T-cell (primary cell): ENCODE measurements around the gene MPZL1. TPM values are rescaled to one million over a fixed set of nuclear protein-coding genes. Genes with fewer than 3 reads are reported as not detected.

Source experiments
- ATAC-seq, 4 experiments: fragments of 200-7000 bp in 3 of 4; fragments of 150-1000 bp in 1 of 4; cut with Tn5 transposase; replicated peaks in 1 of 4; 1 replicate in 3 of 4; 2 replicates in 1 of 4; pipeline ENCODE4 v1.10.0; 2021; ENCODE audit warnings: moderate library complexity in 3 of 4, mild to moderate bottlenecking in 2 of 4, moderate number of reproducible peaks in 1 of 4
- CTCF ChIA-PET, 2 donors: fragments of 300-600 bp; sonication (Branson Sonifier 250); formaldehyde crosslinking; loops; one replicate each; lab custom pipeline; 2022; ENCODE audit warnings: antibody characterized with exemption in 2 of 2; lab: Charles Lee
- POLR2A ChIA-PET, 2 donors: fragments of 300-600 bp; sonication (Branson Sonifier 250); formaldehyde crosslinking; loops; one replicate each; lab custom pipeline; 2022; ENCODE audit warnings: antibody characterized with exemption in 2 of 2; lab: Charles Lee
- DNase-seq, 35 experiments: peaks; one replicate each; pipeline versions ENCODE4 v3.0.0 to v3.0.0-alpha.2; 2013 to 2023
- H3K27ac ChIP-seq: one replicate; pipeline ENCODE4 v1.5.1; 2013; ENCODE audit warnings: low read length
- H3K27me3 ChIP-seq, 2 experiments: replicated peaks in 1 of 2; 1 replicate in 1 of 2; 2 replicates in 1 of 2; pipeline versions ENCODE4 v1.6.1 to v1.7.0; 2013; ENCODE audit warnings: low read length in 1 of 2, mixed read lengths in 1 of 2; ENCODE audit not compliant: control insufficient read depth in 2 of 2, insufficient read depth in 2 of 2; ENCODE audit errors: extremely low read depth in 1 of 2
- H3K36me3 ChIP-seq, 2 donors: 1 replicate in 1 of 2; 2 replicates in 1 of 2; pipeline versions ENCODE4 v1.6.1 to v1.7.0; 2013; ENCODE audit warnings: low read length in 1 of 2; ENCODE audit not compliant: control insufficient read depth in 2 of 2, insufficient read depth in 1 of 2; ENCODE audit errors: extremely low read depth in 1 of 2
- H3K4me1 ChIP-seq, 2 experiments: 1 replicate in 1 of 2; 2 replicates in 1 of 2; pipeline versions ENCODE4 v1.6.1 to v1.7.0; 2013; ENCODE audit warnings: low read length in 2 of 2, mixed read lengths in 1 of 2; ENCODE audit not compliant: insufficient read depth in 2 of 2, control insufficient read depth in 1 of 2; ENCODE audit errors: extremely low read depth in 1 of 2
- H3K4me3 ChIP-seq, 2 donors: 1 replicate in 1 of 2; 2 replicates in 1 of 2; pipeline versions ENCODE4 v1.5.1 to v1.7.0; 2013; ENCODE audit warnings: mild to moderate bottlenecking in 2 of 2, low read length in 1 of 2, moderate library complexity in 1 of 2; ENCODE audit not compliant: control insufficient read depth in 1 of 2; ENCODE audit errors: extremely low read depth in 1 of 2
- H3K9me3 ChIP-seq: 2 replicates; pipeline ENCODE4 v1.7.0; 2013
- H3K27ac Mint-ChIP-seq, 2 donors: one replicate each; pipeline ENCODE4 v1.8.0; 2020 to 2021; ENCODE audit warnings: mild to moderate bottlenecking in 2 of 2, mixed read lengths in 2 of 2
- H3K27me3 Mint-ChIP-seq, 2 donors: one replicate each; pipeline ENCODE4 v1.8.0; 2021 to 2022; ENCODE audit warnings: mixed read lengths in 2 of 2
- H3K36me3 Mint-ChIP-seq: one replicate; pipeline ENCODE4 v1.8.0; 2021; ENCODE audit warnings: mixed read lengths
- H3K4me1 Mint-ChIP-seq, 3 donors: one replicate each; pipeline ENCODE4 v1.8.0; 2020 to 2022; ENCODE audit warnings: mixed read lengths in 3 of 3, mild to moderate bottlenecking in 1 of 3
- H3K4me3 Mint-ChIP-seq, 3 donors: one replicate each; pipeline ENCODE4 v1.8.0; 2020 to 2022; ENCODE audit warnings: mild to moderate bottlenecking in 3 of 3, mixed read lengths in 3 of 3, moderate library complexity in 3 of 3
- H3K9me3 Mint-ChIP-seq, 3 donors: one replicate each; pipeline ENCODE4 v1.8.0; 2020 to 2022; ENCODE audit warnings: mixed read lengths in 3 of 3
- WGBS: methylation state at CpG from one replicate; pipeline ENCODE4 v1.1.5; 2013; ENCODE audit warnings: missing lambda C conversion rate; ENCODE audit not compliant: insufficient coverage; 5-methylcytosine and 5-hydroxymethylcytosine counted together
- total RNA-seq, 35 experiments: library from RNA in 6 of 35; stranded (reverse) in 6 of 35; fragments of 120-200 nt in 1 of 35; gene quantifications; one replicate each; pipeline versions ENCODE4 v1.2.1 to v1.2.4 and lab custom pipeline; 2013 to 2026

MPZL1 gene
- total RNA-seq, 5 donors from 2014 or later (not counting 1 experiment from before 2014, with no cell fraction given) = 5.1 to 9.9 (median 8.5) TPM

DNA sequence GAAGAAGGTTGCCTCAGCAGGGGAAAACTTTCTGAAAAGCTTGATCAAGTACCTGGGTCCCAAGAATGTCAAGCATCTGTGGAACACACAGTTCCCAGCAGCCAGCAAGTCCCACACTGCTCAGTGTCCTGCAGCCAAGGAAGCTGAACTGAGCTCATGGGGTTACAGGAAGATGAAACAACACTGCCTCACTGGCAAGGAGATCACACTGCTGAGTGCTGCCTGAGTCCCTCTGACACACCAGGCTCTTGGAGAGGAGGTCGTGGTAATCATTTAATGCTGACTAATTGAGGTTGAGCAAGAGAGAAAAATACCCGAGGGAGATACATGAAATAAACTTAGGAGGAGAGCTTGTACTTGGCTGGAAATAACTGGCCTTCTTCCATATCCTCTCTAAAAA lies 75.2 kb downstream of the MPZL1 start:
- no peaks in the 10 kb centered on the region for H3K36me3 Mint-ChIP-seq
- no peaks in the 10 kb centered on the region for H3K36me3 ChIP-seq
- no peaks in the 10 kb centered on the region for H3K27me3 Mint-ChIP-seq
- ChIA-PET CTCF (interaction anchor here in 1 of 2 donors (0.5 kb wide), 1 partner anchor 962 kb away, joined by 3 read pairs; no protein-coding TSS in a partner anchor), POLR2A (no interaction called here)
- H3K9me3 Mint-ChIP-seq = no peaks in the 10 kb centered on the region
- WGBS = no CpG with 5 or more reads among the region's 2 CpGs
- no peak overlapping the region for H3K27ac ChIP-seq
- no peak overlapping the region for H3K27ac Mint-ChIP-seq
- no peaks in the 10 kb centered on the region for H3K4me1 ChIP-seq
- no peak overlapping the region for H3K4me3 Mint-ChIP-seq
- no peaks in the 10 kb centered on the region for H3K9me3 ChIP-seq
- peaks cover under 1 to 6% (median 3%) of the 10 kb centered on the region in 3 donors for H3K4me1 Mint-ChIP-seq
- DNase-seq (no peak), ATAC-seq (no peak)
- no peak overlapping the region for H3K4me3 ChIP-seq
- no peaks in the 10 kb centered on the region for H3K27me3 ChIP-seq

DNA sequence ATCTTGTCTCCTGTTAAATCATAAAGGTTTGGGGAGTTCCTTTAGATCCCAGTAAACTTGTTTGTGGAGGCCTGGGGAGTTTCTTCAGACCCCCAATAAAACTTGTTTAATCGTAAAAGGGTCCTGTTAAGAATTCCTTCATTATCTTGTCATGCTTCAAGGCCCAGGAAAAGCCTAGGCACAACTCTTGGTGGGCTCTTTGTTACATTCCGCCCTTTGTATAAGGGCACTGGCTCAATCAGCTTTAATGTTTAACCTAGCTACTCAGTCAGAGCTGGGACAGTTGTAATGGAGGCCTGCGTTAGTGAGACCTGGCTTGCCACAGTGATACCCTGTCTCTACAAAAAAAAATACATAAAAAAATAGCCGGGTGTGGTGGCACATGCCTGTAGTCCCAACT lies 77.2 kb downstream of the MPZL1 start:
- Mint-ChIP-seq H3K36me3 (no peaks in the 10 kb centered on the region), H3K27me3 (no peaks in the 10 kb centered on the region), H3K4me3 (no peak overlapping the region), H3K9me3 (no peaks in the 10 kb centered on the region), H3K27ac (no peak overlapping the region), H3K4me1 (peaks cover 6 to 15% (median 9%) of the 10 kb centered on the region in 3 donors)
- DNase-seq (no peak), ATAC-seq (no peak)
- no peak overlapping the region for H3K27ac ChIP-seq
- no peak overlapping the region for H3K4me3 ChIP-seq
- POLR2A ChIA-PET = no interaction called here
- no peaks in the 10 kb centered on the region for H3K36me3 ChIP-seq
- H3K9me3 ChIP-seq = no peaks in the 10 kb centered on the region
- CTCF ChIA-PET = interaction anchor here in 1 of 2 donors (0.6 kb wide), 1 partner anchor 83 kb away, joined by 3 read pairs; no protein-coding TSS in a partner anchor
- H3K27me3 ChIP-seq = no peaks in the 10 kb centered on the region
- no CpG with 5 or more reads among the region's 4 CpGs for WGBS
- peaks cover 4 to 8% of the 10 kb centered on the region in 2 experiments for H3K4me1 ChIP-seq

- H3K27ac Mint-ChIP-seq = no peak overlapping the region
- 71% methylated on average over 2 of the region's 4 CpGs for WGBS
- Histone ChIP-seq H3K4me1 (peaks cover 6 to 11% of the 10 kb centered on the region in 2 experiments), H3K36me3 (no peaks in the 10 kb centered on the region), H3K4me3 (no peak overlapping the region), H3K27ac (no peak overlapping the region), H3K27me3 (no peaks in the 10 kb centered on the region), H3K9me3 (no peaks in the 10 kb centered on the region)
- POLR2A ChIA-PET = no interaction called here
- H3K4me3 Mint-ChIP-seq = no peak overlapping the region
- H3K4me1 Mint-ChIP-seq = peaks cover 14 to 23% (median 17%) of the 10 kb centered on the region in 3 donors
- no peaks in the 10 kb centered on the region for H3K27me3 Mint-ChIP-seq
- H3K9me3 Mint-ChIP-seq = no peaks in the 10 kb centered on the region
- DNase-seq (no peak), ATAC-seq (no peak)
- no peaks in the 10 kb centered on the region for H3K36me3 Mint-ChIP-seq
- CTCF ChIA-PET = interaction anchor here in 1 of 2 donors (0.6 to 0.7 kb wide), 2 partner anchors 84 to 930 kb away, joined by 3 read pairs; no protein-coding TSS in a partner anchor
Observed at GRCh38 chr1:167799747-167800146, 78.0 kb downstream of the MPZL1 start.

DNA sequence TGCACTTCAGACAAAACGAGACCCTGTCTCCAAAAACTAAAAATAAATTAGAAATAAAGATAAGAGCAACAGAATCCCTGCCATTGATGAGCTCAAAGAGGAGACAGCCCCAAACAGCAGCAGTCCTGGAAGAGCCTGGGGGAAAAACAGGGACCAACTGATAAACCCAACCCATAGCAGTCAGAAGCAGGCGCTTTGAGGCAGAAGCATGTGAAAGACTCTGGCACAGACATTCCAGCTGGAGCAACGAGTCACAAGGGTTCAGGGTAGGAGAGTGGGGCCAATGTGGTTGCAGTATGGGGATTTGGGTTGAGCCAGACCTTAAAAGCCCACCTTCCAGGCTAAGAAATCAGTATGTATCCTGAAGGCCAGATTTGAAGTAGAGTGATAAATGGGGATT lies 78.5 kb downstream of the MPZL1 start:
- 67% methylated on average over 1 of the region's 3 CpGs for WGBS
- Mint-ChIP-seq H3K4me3 (no peak overlapping the region), H3K27ac (no peak overlapping the region)

GRCh38 chr1:167802235-167802634 lies 80.5 kb downstream of the MPZL1 start:
- no peaks in the 10 kb centered on the region for H3K9me3 ChIP-seq
- ATAC-seq (no peak), DNase-seq (no peak)
- Mint-ChIP-seq H3K27ac (no peak overlapping the region), H3K4me1 (peaks cover 24 to 29% (median 25%) of the 10 kb centered on the region in 3 donors), H3K9me3 (no peaks in the 10 kb centered on the region), H3K36me3 (no peaks in the 10 kb centered on the region), H3K27me3 (no peaks in the 10 kb centered on the region), H3K4me3 (no peak overlapping the region)
- peaks cover 13 to 23% of the 10 kb centered on the region in 2 experiments for H3K4me1 ChIP-seq
- no peaks in the 10 kb centered on the region for H3K27me3 ChIP-seq
- H3K4me3 ChIP-seq = no peak overlapping the region
- POLR2A ChIA-PET = no interaction called here
- CTCF ChIA-PET = no interaction called here
- H3K36me3 ChIP-seq = no peaks in the 10 kb centered on the region
- 100% methylated on average over 1 of the region's 4 CpGs for WGBS
- no peak overlapping the region for H3K27ac ChIP-seq

More for the DNA sequence above, 78.5 kb downstream of the MPZL1 start:
- ATAC-seq (no peak), DNase-seq (no peak)
- Histone ChIP-seq H3K36me3 (no peaks in the 10 kb centered on the region), H3K4me3 (no peak overlapping the region), H3K9me3 (no peaks in the 10 kb centered on the region), H3K4me1 (peaks cover 11 to 16% of the 10 kb centered on the region in 2 experiments), H3K27me3 (no peaks in the 10 kb centered on the region), H3K27ac (no peak overlapping the region)
- ChIA-PET CTCF (interaction anchor here in 1 of 2 donors (0.7 kb wide), 1 partner anchor 931 kb away, joined by 3 read pairs; no protein-coding TSS in a partner anchor), POLR2A (no interaction called here)
- H3K4me1 Mint-ChIP-seq = peaks cover 19 to 28% (median 22%) of the 10 kb centered on the region in 3 donors
- no peaks in the 10 kb centered on the region for H3K9me3 Mint-ChIP-seq
- H3K27me3 Mint-ChIP-seq = no peaks in the 10 kb centered on the region
- H3K36me3 Mint-ChIP-seq = no peaks in the 10 kb centered on the region

DNA sequence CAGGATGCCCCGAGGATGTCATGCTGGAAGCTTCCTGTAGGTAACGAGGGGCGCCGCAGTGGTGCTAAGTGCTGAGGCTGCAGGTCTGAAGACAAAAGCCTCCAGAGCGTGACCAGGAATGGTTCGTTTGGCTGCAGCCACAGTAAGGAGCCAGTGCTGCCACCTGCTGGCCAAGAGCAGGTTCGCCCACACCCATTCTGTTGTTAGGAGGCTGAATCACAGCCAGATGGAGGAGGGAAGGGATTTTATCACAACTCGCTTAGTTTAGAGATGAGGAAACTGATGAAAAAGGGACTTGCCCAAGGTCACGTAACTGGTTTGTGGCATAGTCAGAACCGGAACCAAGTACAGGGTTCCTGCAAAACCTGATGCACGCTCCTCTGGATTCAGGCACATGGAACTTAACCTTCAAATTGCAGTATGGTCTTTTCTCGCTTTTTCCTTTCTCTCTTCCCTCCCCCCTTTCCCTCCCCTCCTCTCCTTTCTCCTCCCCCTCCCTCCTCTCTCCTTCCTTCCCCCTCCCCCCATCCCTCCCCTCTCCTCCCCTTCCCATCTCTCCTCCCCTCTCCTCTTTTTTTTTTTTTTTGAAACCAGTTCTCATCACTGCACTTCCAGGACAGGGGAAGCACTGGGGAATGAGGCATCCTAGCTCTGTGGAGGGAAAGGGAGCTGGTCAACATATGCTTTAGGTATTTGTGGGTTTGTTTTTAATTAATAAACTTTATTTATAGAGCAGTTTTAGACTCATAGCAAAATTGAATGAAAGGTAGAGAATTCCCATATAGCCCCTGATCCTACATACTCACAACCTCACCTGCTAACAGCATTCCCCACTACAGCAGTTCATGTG lies 81.8 kb downstream of the MPZL1 start:
- DNase-seq = peak; percentile 50 to 91 (median 75)
- POLR2A ChIA-PET = interaction anchor here in 1 of 2 donors (0.5 kb wide), 1 partner anchor 1317 kb away, joined by 8 read pairs; no protein-coding TSS in a partner anchor
- Histone ChIP-seq H3K27ac (no peak overlapping the region), H3K4me1 (peaks cover 13 to 23% of the 10 kb centered on the region in 2 experiments), H3K36me3 (no peaks in the 10 kb centered on the region), H3K9me3 (no peaks in the 10 kb centered on the region), H3K27me3 (no peaks in the 10 kb centered on the region), H3K4me3 (no peak overlapping the region)
- ATAC-seq = peak; percentile 78 to 86 (median 81)
- Mint-ChIP-seq H3K27me3 (no peaks in the 10 kb centered on the region), H3K4me3 (peak overlapping the region in 2 of 3 donors; percentile 31 to 43), H3K4me1 (peaks cover 24 to 28% (median 25%) of the 10 kb centered on the region in 3 donors), H3K9me3 (no peaks in the 10 kb centered on the region), H3K27ac (peak overlapping the region; percentile 73 to 93), H3K36me3 (no peaks in the 10 kb centered on the region)
- CTCF ChIA-PET = interaction anchor here in 1 of 2 donors (0.6 kb wide), 2 partner anchors 300 to 927 kb away, joined by 4 to 5 read pairs; partner anchors contain the start of gene TADA1
- WGBS = 5% methylated on average over 10 of the region's 12 CpGs
